Left ventricle myocardium inferior (tissue), 1 donor: ENCODE measurements around the gene CERK. TPM values are rescaled to one million over a fixed set of nuclear protein-coding genes. Genes with fewer than 3 reads are reported as not detected.
A peak's percentile ranks its signal among the peaks of the same experiment; 100 is the strongest.

Source experiments
- DNase-seq: peaks from one replicate; pipeline ENCODE4 v3.0.0-alpha.2; 2020
- H3K27ac ChIP-seq: fragments of 200-600 bp; replicated peaks from 2 replicates; pipeline ENCODE4 v1.8.0; 2021
- H3K27me3 ChIP-seq: fragments of 200-600 bp; 2 replicates; pipeline ENCODE4 v1.8.0; 2021; ENCODE audit warnings: low read depth
- H3K36me3 ChIP-seq: fragments of 200-600 bp; 2 replicates; pipeline ENCODE4 v1.8.0; 2021
- H3K4me1 ChIP-seq: fragments of 200-600 bp; 2 replicates; pipeline ENCODE4 v1.8.0; 2021
- H3K4me3 ChIP-seq: fragments of 200-600 bp; 2 replicates; pipeline ENCODE4 v1.8.0; 2021; ENCODE audit warnings: mild to moderate bottlenecking, moderate library complexity
- H3K9me3 ChIP-seq: fragments of 200-600 bp; replicated peaks from 2 replicates; pipeline ENCODE4 v1.8.0; 2021
- intact Hi-C: fragments of 100-400 bp; cut with micrococcal nuclease; formaldehyde crosslinking; loops from one replicate; pipeline ENCODE4 v1.11.0; 2022
- total RNA-seq: library from RNA; stranded (reverse); fragmentation: NEBNext Ultra II Directional; extraction: Animal tissue kit (Norgen Biotek cat#: 25700); gene quantifications from one replicate; pipeline ENCODE4 v1.2.1, GENCODE V29; 2021
- TF ChIP-seq, protein P1 (sequence below): fragments of 200-600 bp; IDR thresholded peaks from 2 replicates; pipeline ENCODE4 v1.8.0; 2021; ENCODE audit warnings: antibody characterized with exemption, mild to moderate bottlenecking, borderline replicate concordance
- donor health status: DM: no; HTN: yes; CAD: no; lungs with severe emphysema.

The CERK gene
- total RNA-seq, 1 donor from 2014 or later = 76.9 TPM

DNA sequence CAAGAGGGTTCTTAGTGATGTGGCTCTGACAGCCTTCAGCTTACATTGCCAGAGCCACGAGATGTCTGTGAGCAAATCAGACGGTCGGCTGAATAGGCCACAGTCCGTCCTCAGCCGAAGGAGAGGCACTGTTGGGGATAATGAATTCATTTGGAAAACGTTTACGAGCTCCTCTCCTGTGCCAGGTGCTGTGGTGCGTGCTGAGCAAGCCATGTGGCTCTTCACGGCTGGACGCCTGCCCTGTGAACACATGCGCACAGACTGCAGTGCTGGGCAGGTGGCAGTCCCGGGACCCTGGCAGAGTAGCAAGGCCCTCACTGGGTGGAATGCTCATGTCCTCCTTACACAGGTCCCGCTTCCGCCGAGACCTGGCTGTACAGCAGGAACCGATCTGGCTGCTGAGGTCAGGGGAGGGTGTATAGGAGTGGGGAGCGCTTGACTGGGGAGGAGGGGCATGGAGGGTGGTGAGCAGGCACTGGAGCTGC, 31.2 kb upstream of the CERK start:
- TF ChIP-seq, protein P1, sequence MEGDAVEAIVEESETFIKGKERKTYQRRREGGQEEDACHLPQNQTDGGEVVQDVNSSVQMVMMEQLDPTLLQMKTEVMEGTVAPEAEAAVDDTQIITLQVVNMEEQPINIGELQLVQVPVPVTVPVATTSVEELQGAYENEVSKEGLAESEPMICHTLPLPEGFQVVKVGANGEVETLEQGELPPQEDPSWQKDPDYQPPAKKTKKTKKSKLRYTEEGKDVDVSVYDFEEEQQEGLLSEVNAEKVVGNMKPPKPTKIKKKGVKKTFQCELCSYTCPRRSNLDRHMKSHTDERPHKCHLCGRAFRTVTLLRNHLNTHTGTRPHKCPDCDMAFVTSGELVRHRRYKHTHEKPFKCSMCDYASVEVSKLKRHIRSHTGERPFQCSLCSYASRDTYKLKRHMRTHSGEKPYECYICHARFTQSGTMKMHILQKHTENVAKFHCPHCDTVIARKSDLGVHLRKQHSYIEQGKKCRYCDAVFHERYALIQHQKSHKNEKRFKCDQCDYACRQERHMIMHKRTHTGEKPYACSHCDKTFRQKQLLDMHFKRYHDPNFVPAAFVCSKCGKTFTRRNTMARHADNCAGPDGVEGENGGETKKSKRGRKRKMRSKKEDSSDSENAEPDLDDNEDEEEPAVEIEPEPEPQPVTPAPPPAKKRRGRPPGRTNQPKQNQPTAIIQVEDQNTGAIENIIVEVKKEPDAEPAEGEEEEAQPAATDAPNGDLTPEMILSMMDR = no peak
- Histone ChIP-seq H3K27ac (peak overlapping the region; percentile 87), H3K9me3 (no peaks in the 10 kb centered on the region), H3K36me3 (no peaks in the 10 kb centered on the region), H3K4me3 (no peak overlapping the region), H3K4me1 (peaks cover 84% of the 10 kb centered on the region), H3K27me3 (no peaks in the 10 kb centered on the region)
- peak; percentile 64 for DNase-seq
- intact Hi-C loops = no loop called here

DNA sequence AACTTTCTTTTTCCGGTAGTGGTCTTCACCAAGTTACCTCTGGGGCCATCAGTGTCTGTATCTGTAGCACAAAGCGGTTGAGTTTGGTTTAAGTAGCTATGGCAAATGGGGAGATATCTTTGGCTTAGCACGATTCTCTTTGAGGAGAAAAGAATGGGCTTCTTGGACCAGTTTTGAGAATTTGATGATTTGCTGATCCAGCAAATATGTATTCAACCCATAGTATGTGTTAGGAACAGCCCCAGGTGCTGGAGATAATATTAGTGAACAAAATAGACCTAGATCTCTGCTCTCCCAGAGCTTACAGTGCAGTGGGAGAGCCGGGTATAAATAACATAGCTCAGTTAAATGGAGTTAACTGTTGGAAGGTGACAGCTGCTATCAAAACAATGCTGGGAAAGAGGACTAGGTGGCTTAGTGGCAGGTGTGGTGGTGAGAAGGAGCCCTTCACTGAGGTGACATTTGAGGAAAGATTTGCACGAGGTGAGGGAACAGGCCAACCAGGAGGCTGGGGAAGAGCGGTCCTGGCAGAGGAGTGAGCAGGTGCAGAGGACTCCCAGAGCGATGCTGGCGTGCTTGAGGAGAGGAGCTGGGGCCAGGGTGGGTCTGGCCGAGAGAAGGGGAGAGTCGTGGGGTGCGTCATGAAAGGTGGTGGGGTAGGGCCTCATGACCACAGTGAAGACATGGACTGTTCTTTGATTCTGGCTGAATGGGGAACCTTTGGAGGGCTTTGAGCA, 29.4 kb upstream of the CERK start:
- Histone ChIP-seq H3K4me3 (no peak overlapping the region), H3K9me3 (no peaks in the 10 kb centered on the region), H3K27me3 (no peaks in the 10 kb centered on the region), H3K36me3 (no peaks in the 10 kb centered on the region), H3K27ac (peak overlapping the region; percentile 87), H3K4me1 (peaks cover 86% of the 10 kb centered on the region)
- intact Hi-C loops = no loop called here
- TF ChIP-seq, protein P1 = no peak
- DNase-seq = no peak

DNA sequence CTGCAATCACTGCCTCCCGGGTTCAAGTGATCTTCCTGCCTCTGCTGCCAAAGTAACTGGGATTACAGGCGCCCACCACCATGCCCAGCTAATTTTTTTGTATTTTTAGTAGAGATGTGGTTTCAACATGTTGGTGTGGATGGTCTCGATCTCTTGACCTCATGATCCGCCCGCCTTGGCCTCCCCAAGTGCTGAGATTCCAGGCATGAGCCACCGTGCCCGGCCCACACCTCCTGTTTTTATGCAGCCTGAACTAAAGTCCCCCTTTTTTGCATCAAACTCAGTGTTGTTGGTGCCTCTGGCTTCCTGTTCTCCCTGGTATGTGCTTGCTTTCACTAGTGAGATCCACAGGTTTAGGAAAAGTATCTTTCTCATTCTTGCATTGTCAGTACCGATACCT, 28.6 kb upstream of the CERK start:
- H3K4me1 ChIP-seq = peaks cover 91% of the 10 kb centered on the region
- intact Hi-C loops = no loop called here
- H3K27ac ChIP-seq = peak overlapping the region; percentile 87

DNA sequence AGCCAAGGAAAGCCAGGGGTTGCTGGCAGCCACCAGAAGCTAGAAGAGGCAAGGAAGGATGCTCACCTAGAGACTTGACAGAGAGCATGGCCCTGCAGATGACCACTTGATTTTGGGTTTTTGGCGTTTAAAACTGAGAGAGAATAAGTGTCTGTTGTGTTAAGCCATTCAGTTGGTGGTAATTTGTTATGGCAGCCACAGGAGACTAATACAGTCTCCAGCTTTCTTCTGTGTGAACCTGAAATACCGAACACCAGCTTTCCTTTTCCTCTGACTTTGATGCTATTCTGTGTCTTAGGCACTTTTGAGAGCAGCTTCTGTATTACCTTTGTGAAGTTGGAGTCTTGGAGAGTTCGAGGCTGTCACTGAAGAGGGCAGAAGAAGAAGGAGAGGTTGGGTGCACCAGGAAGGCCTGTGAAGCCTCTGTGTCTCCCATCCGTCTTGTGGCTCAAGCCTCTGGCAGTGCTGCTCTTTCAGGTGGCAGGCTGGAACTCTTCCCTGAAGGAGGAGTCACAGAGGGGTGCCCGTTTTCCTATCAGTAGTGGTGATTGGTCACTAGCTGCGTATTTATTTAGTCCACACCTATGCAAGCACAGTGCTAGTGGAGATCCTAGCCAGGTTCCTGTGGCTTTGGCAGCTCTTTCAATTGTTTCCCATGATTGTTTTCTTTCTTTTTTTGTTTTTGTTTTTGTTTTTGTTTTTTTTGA, 26.9 kb upstream of the CERK start:
- DNase-seq = no peak
- Histone ChIP-seq H3K27ac (no peak overlapping the region), H3K27me3 (no peaks in the 10 kb centered on the region), H3K4me1 (peaks cover 84% of the 10 kb centered on the region), H3K4me3 (no peak overlapping the region), H3K36me3 (no peaks in the 10 kb centered on the region), H3K9me3 (no peaks in the 10 kb centered on the region)
- TF ChIP-seq, protein P1 = no peak
- intact Hi-C loops = no loop called here

More for the DNA sequence above, 28.6 kb upstream of the CERK start:
- Histone ChIP-seq H3K4me3 (no peak overlapping the region), H3K27me3 (no peaks in the 10 kb centered on the region), H3K9me3 (no peaks in the 10 kb centered on the region), H3K36me3 (no peaks in the 10 kb centered on the region)
- TF ChIP-seq, protein P1 = no peak
- DNase-seq = no peak

DNA sequence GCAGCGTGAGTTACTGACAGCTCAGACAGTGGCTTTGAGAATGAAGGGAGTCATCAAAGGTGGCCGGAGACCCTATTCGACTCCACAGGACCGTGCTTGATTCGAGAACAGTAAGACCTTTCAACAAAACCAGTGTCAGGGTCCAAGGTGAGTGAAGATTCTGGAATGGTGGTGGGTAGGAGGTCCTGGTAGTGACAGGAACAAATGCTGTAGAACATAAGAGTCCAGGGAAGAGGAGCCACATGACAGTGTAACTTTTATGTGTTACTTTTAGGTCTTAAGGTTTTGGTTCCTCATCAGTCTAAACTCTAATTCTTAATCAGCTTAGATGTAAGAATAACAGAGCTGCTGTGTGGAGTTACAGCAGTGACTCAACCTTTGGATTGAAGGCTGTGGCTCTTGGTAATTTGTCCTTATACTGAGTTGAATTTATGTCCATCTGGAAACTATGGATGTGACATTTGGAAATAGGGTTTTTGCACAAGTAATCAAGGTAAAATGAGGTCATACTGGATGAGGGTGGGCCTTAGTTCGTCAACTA, 26.2 kb upstream of the CERK start:
- Histone ChIP-seq H3K9me3 (no peaks in the 10 kb centered on the region), H3K27ac (no peak overlapping the region), H3K27me3 (no peaks in the 10 kb centered on the region), H3K4me3 (peak overlapping the region; percentile 99), H3K4me1 (peaks cover 77% of the 10 kb centered on the region), H3K36me3 (no peaks in the 10 kb centered on the region)
- TF ChIP-seq, protein P1 = no peak
- intact Hi-C loops = no loop called here
- no peak for DNase-seq
